HUES64 (cell line): ENCODE data around the gene APBB2.

Experiments
- H3K27ac ChIP-seq: 2 replicates; pipeline ENCODE4 v1.7.0; 2013; ENCODE audit warnings: low read depth, low read length, inconsistent platforms
- H3K27me3 ChIP-seq: 2 replicates; pipeline ENCODE4 v1.6.1; 2013; ENCODE audit warnings: mild to moderate bottlenecking, low read length; ENCODE audit not compliant: insufficient read depth
- H3K36me3 ChIP-seq: 2 replicates; pipeline ENCODE4 v1.6.1; 2013; ENCODE audit warnings: mild to moderate bottlenecking, low read length; ENCODE audit not compliant: insufficient read depth
- H3K4me1 ChIP-seq: 2 replicates; pipeline ENCODE4 v1.6.1; 2013; ENCODE audit warnings: mild to moderate bottlenecking, low read length, moderate library complexity; ENCODE audit not compliant: insufficient read depth
- H3K4me3 ChIP-seq: 2 replicates; pipeline ENCODE4 v1.5.1; 2013; ENCODE audit warnings: mild to moderate bottlenecking, low read length, moderate library complexity
- H3K9ac ChIP-seq: 2 replicates; pipeline ENCODE4 v1.6.1; 2013; ENCODE audit warnings: mild to moderate bottlenecking, low read depth, low read length
- H3K9me3 ChIP-seq: 2 replicates; pipeline ENCODE4 v1.6.1; 2013; ENCODE audit warnings: low read depth, low read length; ENCODE audit not compliant: insufficient read depth
- WGBS: fragments of 150-250, 120-280 bp; methylation state at CpG from one replicate; pipeline ENCODE4 v1.1.7; 2013; ENCODE audit warnings: missing lambda C conversion rate; 5-methylcytosine and 5-hydroxymethylcytosine counted together

The APBB2 gene

DNA sequence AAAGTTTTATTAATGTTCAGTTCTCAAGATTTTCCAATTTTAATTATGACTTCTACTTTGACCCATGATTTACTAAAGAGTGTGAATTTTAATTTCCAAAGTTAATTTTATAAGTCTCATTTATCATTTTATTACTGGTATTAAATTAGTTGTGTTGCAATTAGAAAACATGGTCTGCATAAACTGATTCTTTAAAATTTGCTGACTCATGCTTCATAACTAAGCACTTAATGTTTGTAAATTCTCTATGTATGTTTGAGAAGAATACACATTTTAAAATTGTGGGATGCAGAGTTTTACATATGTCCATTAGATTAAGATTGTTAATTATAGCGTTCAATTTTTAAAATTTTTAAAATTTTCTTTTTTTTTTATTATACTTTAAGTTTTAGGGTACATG lies 22.2 kb upstream of the APBB2 start:
- Histone ChIP-seq H3K9ac (no peak overlapping the region), H3K4me1 (no peaks in the 10 kb centered on the region), H3K36me3 (no peaks in the 10 kb centered on the region), H3K27ac (no peak overlapping the region), H3K4me3 (no peak overlapping the region), H3K9me3 (no peaks in the 10 kb centered on the region), H3K27me3 (no peaks in the 10 kb centered on the region)
- no CpG with 5 or more reads among the region's 1 CpG for WGBS

DNA sequence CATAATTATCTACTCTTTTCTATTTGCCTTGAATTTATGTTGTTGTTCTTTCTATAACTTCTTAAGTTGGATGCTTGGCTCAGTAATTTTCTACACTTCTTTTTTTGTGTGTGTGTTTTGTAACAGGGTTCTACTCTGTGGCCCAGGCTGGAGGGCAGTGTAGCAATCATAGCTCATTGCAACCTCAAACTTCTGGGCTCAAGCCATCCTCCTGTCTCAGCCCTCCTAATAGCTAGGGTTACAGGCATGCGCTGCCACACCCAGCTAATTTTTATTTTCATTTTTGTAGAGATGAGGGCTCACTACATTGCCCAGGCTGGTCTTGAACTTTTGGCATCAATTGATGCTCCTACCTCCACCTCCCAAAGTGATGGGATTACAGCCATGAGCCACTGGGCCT lies 21.7 kb upstream of the APBB2 start:
- Histone ChIP-seq H3K27ac (no peak overlapping the region), H3K36me3 (no peaks in the 10 kb centered on the region), H3K4me1 (no peaks in the 10 kb centered on the region), H3K27me3 (no peaks in the 10 kb centered on the region), H3K9ac (no peak overlapping the region), H3K9me3 (no peaks in the 10 kb centered on the region), H3K4me3 (no peak overlapping the region)
- WGBS = 100% methylated on average over 1 of the region's 1 CpG

- Histone ChIP-seq H3K27ac (no peak overlapping the region), H3K4me1 (no peaks in the 10 kb centered on the region), H3K9me3 (no peaks in the 10 kb centered on the region), H3K27me3 (no peaks in the 10 kb centered on the region), H3K4me3 (no peak overlapping the region), H3K9ac (no peak overlapping the region), H3K36me3 (no peaks in the 10 kb centered on the region)
- WGBS = 75% methylated on average over 2 of the region's 3 CpGs
These were observed 18.5 kb upstream of the APBB2 start for GRCh38 chr4:41232856-41233255.

DNA sequence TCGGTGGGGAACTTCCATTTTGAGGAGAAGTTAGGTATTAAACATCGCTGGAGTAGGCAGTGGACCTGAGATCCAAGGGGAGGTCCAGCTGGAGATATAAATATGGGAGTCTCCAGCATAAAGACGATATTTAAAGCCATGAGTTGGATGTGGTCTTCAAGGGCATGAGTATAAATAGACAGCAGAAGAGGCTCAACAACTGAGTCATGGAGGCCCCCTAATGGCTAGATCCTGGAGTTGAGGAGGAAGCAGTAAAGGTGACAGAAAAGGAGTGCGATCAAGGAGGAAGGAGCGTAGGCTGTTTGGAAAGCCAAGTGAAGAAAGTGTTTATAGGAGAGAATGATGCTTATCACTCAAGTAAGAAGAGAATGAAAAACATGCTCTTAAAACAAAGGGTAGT lies 18.1 kb upstream of the APBB2 start:
- no peaks in the 10 kb centered on the region for H3K9me3 ChIP-seq
- no peaks in the 10 kb centered on the region for H3K4me1 ChIP-seq
- H3K36me3 ChIP-seq = no peaks in the 10 kb centered on the region
- 69% methylated on average over 5 of the region's 5 CpGs for WGBS
- H3K4me3 ChIP-seq = no peak overlapping the region
- no peaks in the 10 kb centered on the region for H3K27me3 ChIP-seq
- H3K9ac ChIP-seq = no peak overlapping the region
- H3K27ac ChIP-seq = no peak overlapping the region

DNA sequence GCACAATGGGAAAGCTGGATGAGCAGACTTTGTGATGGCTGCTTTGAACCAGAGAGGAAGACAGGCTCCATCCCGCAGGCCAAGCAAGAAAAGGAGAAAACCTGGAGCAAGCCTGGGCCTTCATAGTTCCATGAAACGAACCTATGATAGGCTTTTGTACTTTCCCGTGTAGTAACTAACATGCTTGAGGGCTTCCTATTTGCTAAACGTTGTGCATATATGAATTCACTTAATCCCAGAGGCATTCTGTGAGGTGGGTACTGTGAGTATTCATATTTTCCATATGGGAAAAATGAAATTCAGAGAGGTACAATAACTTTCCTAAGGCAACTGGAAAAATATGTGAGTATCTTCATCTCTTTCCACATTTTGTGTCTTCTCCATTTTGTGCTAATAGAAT lies 13.6 kb upstream of the APBB2 start:
- Histone ChIP-seq H3K9ac (no peak overlapping the region), H3K9me3 (no peaks in the 10 kb centered on the region), H3K27me3 (no peaks in the 10 kb centered on the region), H3K4me3 (no peak overlapping the region), H3K4me1 (no peaks in the 10 kb centered on the region), H3K36me3 (no peaks in the 10 kb centered on the region), H3K27ac (no peak overlapping the region)
- 91% methylated on average over 4 of the region's 4 CpGs for WGBS

DNA sequence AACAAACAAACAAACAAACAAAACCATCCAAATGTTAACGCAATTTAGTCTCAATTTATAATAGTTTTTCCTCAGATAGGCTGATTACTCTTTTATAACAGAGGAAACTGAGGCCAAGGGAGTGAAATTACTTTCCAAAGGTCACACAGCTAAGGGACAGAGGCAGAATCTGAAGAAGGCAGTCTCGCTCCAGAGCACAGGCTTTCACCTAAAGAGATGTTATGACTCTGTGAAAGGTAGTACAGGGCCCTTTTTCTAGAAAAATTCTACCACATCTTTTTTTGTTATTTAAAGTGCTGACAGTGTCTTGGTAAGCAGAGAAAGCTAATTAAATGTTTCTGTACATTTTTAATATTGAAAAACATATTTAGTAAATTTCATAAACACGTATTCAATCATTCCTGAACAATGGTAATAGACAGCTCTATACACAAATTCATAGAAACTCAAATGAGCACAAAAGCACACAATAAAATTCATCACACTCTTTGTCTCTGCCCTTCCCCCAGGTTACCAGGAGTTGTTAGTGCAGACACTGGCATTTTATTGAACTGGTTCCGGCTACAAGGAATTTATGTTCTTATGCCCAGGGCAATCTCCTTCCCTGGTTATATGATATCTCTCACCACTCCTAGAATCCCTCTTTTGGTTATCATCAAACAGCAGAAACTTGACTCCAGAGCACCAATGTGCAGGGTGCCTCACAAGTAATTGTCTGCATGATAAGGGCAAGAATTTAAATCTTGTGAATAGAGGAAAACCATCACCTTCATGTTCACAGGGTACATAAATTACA lies 7.7 kb upstream of the APBB2 start:
- Histone ChIP-seq H3K9me3 (no peaks in the 10 kb centered on the region), H3K9ac (no peak overlapping the region), H3K36me3 (no peaks in the 10 kb centered on the region), H3K4me3 (no peak overlapping the region), H3K4me1 (peaks cover 11% of the 10 kb centered on the region), H3K27me3 (no peaks in the 10 kb centered on the region), H3K27ac (no peak overlapping the region)
- WGBS = 85% methylated on average over 4 of the region's 4 CpGs

GRCh38 chr4:41219421-41219950 lies 5.1 kb upstream of the APBB2 start:
- 81% methylated on average over 3 of the region's 3 CpGs for WGBS
- H3K9ac ChIP-seq = no peak overlapping the region

GRCh38 chr4:41218703-41219102 lies 4.4 kb upstream of the APBB2 start:
- H3K27me3 ChIP-seq = no peaks in the 10 kb centered on the region
- H3K4me3 ChIP-seq = no peak overlapping the region
- H3K4me1 ChIP-seq = peaks cover 25% of the 10 kb centered on the region
- no peaks in the 10 kb centered on the region for H3K9me3 ChIP-seq
- no peaks in the 10 kb centered on the region for H3K36me3 ChIP-seq
- no peak overlapping the region for H3K9ac ChIP-seq
- 98% methylated on average over 3 of the region's 3 CpGs for WGBS
- no peak overlapping the region for H3K27ac ChIP-seq

More at GRCh38 chr4:41219421-41219950, 5.1 kb upstream of the APBB2 start:
- no peak overlapping the region for H3K4me3 ChIP-seq
- H3K27me3 ChIP-seq = no peaks in the 10 kb centered on the region
- peaks cover 25% of the 10 kb centered on the region for H3K4me1 ChIP-seq
- no peak overlapping the region for H3K27ac ChIP-seq
- no peaks in the 10 kb centered on the region for H3K9me3 ChIP-seq
- no peaks in the 10 kb centered on the region for H3K36me3 ChIP-seq

DNA sequence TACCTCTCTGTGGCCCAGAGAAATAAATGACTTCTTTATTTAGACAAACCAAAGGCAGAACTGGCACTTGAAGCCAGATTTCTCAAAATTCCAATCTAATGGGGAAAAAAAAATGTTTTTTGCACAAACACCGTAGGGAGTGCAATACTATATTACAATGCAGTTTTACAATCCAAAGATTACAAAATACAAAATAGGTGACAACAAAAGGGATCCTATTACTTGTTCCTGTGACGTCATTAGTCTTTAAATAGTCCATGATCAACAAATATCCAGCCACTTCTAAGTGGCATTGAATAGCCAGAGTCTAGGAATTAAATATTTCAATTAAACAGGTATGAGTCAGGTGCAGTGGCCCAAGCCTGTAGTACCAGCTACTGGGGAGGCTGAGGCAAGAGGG lies 3.0 kb upstream of the APBB2 start:
- Histone ChIP-seq H3K9me3 (no peaks in the 10 kb centered on the region), H3K27ac (peak overlapping the region; percentile 91), H3K4me1 (peaks cover 29% of the 10 kb centered on the region), H3K27me3 (peaks cover 9% of the 10 kb centered on the region), H3K9ac (peak overlapping the region; percentile 83; the same call in 1 of the 2 replicates), H3K36me3 (no peaks in the 10 kb centered on the region), H3K4me3 (peak overlapping the region; percentile 58; the same call in 1 of the 2 replicates)
- WGBS = 94% methylated on average over 2 of the region's 2 CpGs

- H3K9me3 ChIP-seq = no peaks in the 10 kb centered on the region
These were observed 2.6 kb upstream of the APBB2 start for GRCh38 chr4:41217020-41217333.

GRCh38 chr4:41216294-41217019 lies 2.1 kb upstream of the APBB2 start:
- Histone ChIP-seq H3K27ac (peak overlapping the region; percentile 91), H3K4me1 (peaks cover 26% of the 10 kb centered on the region), H3K9ac (peak overlapping the region; percentile 83), H3K36me3 (no peaks in the 10 kb centered on the region), H3K27me3 (peaks cover 9% of the 10 kb centered on the region), H3K9me3 (no peaks in the 10 kb centered on the region), H3K4me3 (peak overlapping the region; percentile 58)
- WGBS = 2% methylated on average over 59 of the region's 59 CpGs

More at GRCh38 chr4:41217020-41217333, 2.6 kb upstream of the APBB2 start:
- H3K27me3 ChIP-seq = peaks cover 9% of the 10 kb centered on the region
- H3K36me3 ChIP-seq = no peaks in the 10 kb centered on the region
- peak overlapping the region; percentile 83 for H3K9ac ChIP-seq
- H3K4me1 ChIP-seq = peaks cover 26% of the 10 kb centered on the region
- no CpG with 5 or more reads among the region's 2 CpGs for WGBS
- peak overlapping the region; percentile 58 for H3K4me3 ChIP-seq
- peak overlapping the region; percentile 91 for H3K27ac ChIP-seq
